Epithelial cell of esophagus (primary cell): Measurements from ENCODE around the gene NUP160.
"Not testable (repeated sequence)": the region's sequence is repeated elsewhere in the genome, so short reads cannot be mapped to it uniquely, and the experiment has no call there.

Experiments
- DNase-seq: peaks from one replicate; pipeline ENCODE4 v3.0.0; 2010; ENCODE audit warnings: low read depth
- H3K4me3 ChIP-seq: 2 replicates; pipeline ENCODE4 v1.5.1; 2011; ENCODE audit warnings: mild to moderate bottlenecking, low read length, control low read depth
- CTCF ChIP-seq: IDR thresholded peaks from 2 replicates; pipeline ENCODE4 v1.5.1; 2011; ENCODE audit warnings: low read depth, mild to moderate bottlenecking, low read length, control low read depth, inconsistent platforms; ENCODE audit not compliant: insufficient read depth; ENCODE audit errors: missing control alignments

NUP160 gene

GRCh38 chr11:47847892-47848699 lies at the start of gene NUP160:
TSS of gene NUP160 (minus strand) at chr11:47848350. CDS start at chr11:47848318, 32 bp downstream.
- peak within 1 kb of the TSS; percentile 100 for H3K4me3 ChIP-seq
- DNase-seq = peak; percentile 78
- no peak for TF ChIP-seq CTCF

GRCh38 chr11:47896199-47896598 lies 48.0 kb upstream of the NUP160 start:
- no peak for TF ChIP-seq CTCF
- no peak overlapping the region for H3K4me3 ChIP-seq
- no peak for DNase-seq

GRCh38 chr11:47895035-47895434 lies 46.9 kb upstream of the NUP160 start:
- no peak overlapping the region for H3K4me3 ChIP-seq
- no peak for DNase-seq
- no peak for TF ChIP-seq CTCF

GRCh38 chr11:47892546-47893276 lies 44.6 kb upstream of the NUP160 start:
- H3K4me3 ChIP-seq, DNase-seq: not testable (repeated sequence)

GRCh38 chr11:47891886-47892285 lies 43.7 kb upstream of the NUP160 start:
- no peak overlapping the region for H3K4me3 ChIP-seq
- no peak for DNase-seq
- no peak for TF ChIP-seq CTCF

GRCh38 chr11:47889714-47890441 lies 41.7 kb upstream of the NUP160 start:
- TF ChIP-seq CTCF = no peak
- no peak overlapping the region for H3K4me3 ChIP-seq
- DNase-seq = no peak
